HG03175 (cell line): ENCODE measurements around the gene ALDH3B2.

ENCODE experiments used
- ATAC-seq: cut with Tn5 transposase; IDR thresholded peaks from one replicate; pipeline ENCODE4 v1.9.1; 2021; ENCODE audit warnings: mild to moderate bottlenecking, moderate library complexity; ENCODE audit not compliant: unreplicated experiment

ALDH3B2 gene

DNA sequence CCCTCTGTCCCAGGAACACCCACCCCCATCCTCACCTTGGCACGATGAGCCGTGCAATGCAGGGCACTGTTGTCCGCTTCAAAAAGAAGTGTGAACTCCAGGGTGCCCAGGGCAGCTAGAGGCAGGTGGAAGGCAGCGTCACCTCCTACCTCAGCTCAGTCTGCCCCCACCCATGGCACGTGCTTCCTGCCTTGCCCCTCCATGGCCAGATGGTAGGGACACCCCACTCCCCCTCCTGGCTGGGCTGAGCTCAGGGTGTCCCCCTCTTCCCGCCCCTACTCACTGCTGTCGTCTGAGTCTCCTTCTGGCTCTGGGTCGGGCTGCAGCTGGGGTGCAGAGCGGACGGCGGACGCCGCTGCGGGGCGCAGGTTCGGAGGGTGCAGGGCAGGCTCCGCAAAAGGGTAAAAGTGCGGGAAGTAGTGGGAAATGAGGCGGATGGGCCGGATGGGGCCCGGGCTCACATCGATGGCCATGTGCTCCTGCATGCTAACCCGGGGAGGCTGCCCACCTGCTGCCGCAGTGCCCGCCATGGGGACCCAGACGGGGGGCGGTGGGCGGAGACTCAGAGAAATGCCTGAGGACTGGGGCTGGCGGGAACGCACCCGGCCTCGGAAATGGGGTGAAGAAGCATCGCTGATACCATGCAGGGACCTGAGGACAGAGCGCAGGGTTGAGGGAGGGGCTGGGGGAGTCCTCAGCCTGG is 58.5 kb downstream of the ALDH3B2 start:
- ATAC-seq, result no peak

DNA sequence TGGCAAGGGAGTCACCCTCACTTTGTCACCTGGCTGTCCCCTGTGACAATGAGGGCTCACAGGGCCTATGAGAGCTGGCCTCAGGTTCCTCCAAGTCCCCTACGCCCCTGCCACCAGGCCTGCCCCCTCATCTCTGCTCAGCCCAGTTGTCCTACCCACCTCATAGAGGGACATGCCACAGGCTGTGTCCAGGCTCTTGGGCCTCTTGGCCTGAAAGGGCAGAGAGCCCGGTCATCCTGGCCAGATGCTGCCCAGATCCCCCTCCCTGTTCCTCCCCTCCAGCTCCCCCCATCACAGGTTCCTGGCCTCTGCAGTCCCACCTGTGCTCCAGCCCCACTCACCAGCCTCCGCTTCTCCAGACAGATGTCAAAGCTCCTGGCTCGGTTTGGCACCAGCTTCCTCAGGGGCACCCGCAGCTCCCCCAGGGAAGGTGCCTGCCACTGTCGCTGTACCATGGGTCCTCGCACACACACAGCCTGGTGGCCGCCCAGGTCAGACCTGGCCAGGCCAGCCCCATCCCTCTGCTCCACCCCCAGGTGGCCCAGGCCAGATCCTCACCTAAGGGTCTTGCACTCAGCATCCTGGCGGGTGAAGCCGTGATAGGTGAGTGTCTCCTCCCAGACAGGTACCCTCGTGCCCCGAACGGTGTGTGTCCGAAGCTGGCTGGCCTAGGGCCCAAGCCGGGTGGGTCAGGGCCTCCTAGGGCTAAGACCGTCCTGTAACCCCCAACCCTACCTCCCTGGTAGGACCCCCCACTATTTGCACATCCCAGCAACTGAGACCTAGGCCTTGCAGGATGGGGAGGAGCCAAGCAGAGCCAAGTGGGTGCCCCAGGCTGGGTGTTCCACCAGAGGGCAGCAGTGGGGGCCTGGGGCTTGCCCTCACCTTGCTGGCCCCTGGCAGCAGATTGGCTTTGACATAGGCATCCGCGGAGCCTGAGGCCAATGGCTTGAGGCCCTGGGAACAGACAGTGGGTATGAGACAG is 59.4 kb downstream of the ALDH3B2 start:
- no peak for ATAC-seq

DNA sequence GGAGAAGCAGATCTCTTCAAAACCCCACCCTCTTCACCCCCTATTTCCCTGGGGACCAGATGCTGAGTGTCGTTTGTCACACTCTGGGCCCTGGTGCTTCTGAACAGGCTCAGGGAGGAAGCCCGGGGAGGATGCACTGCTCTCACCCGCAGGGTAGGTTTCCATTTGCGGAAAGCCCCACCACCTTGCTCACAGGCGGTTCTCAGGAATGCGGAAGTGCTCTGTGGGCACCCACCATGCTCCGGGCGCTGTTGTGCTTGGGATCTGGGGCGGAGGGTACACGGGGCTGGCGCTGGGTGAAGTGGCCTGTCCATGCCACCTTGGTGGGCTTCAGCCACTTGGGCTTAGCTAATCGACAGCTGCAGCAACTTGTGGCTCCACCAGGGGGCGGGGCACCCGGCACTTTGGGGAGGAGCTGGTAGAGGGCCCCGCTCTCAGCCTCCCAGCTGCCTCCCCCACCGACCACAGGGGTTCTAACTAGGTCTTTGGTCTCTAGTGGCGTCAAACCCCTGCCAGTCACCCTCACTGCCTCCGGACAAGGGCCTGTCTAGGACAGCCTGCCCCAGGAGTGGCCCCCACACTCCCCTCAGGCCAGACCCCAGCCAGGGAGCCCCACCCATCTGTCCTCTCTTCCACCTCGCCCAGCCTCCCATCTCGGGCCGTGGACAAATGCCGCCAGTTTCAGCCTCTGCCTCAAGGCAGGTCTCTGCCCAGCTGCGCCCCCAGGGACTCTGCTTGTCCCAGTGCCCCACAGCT is 60.3 kb downstream of the ALDH3B2 start:
- ATAC-seq, result peak; percentile 82

DNA sequence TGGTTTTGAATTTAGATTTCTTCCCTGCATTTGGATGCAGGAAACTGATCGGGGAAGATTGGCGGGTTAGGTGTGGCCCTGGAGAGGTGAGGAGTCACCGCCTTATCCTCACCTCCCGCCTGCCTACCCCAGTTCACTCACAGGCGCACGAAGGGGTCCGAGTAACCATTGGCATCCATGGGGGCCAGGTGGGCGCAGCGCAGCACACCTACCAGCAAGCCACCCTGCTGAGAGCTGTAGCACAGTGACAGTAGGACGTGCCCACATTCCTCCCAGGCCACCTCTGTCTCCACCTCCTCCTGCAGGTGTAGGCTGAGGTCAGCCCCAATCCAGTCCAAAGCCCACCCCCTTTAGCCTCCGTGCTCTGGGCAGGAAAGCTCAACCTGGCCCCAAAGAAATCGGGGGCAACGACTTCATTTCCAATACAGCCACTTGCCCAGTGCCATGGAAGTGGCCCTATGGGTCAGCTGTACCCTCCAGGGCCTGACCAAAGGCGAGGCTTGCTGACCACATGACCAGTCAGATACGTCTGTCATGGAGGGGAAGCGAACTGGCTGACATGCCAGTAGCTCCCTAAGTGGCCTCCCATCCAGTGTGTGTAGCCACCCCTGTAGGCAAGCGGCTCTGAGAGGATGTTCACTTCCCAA is 61.0 kb downstream of the ALDH3B2 start:
- ATAC-seq, result no peak

DNA sequence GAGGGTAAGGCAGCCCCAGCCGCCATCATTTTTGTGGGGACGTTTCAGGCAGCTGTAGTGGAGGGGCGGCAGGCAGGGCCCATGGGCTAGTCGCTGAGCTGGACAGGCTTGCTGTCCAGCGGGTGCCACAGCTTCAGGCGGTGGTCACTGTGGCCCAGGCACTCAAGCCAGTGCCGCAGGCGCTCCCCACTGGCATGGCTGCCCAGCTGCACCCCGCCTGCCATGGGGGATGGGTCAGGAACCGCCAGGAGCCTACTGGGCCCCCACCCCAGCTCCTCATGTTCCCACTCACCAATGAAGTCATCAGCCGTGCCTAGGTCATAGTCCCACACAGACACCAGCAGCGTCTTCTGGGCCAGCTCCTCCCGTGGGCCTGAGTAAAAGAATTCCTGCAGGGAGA is 61.7 kb downstream of the ALDH3B2 start:
- ATAC-seq, result no peak
